Left lobe of liver (tissue), 2 donors: ENCODE measurements around the gene ZNF670. TPM values are rescaled to one million over a fixed set of nuclear protein-coding genes. Genes with fewer than 3 reads are reported as not detected.
A peak's percentile ranks its signal among the peaks of the same experiment; 100 is the strongest.

Source experiments
- ATAC-seq: fragments of 200-7000 bp; cut with Tn5 transposase; one replicate; pipeline ENCODE4 v1.9.1; 2020; ENCODE audit warnings: mild to moderate bottlenecking, moderate library complexity
- DNase-seq: peaks from one replicate; pipeline ENCODE4 v3.0.0-alpha.2; 2020; ENCODE audit warnings: low spot score
- total RNA-seq: library from RNA; stranded (reverse); gene quantifications from one replicate; pipeline ENCODE4 v1.2.1, GENCODE V29; 2021
- donor health status: DM: no; HTN: no; CAD: no; lungs with moderate emphysema.
- donor health status: DM: no; HTN: yes; CAD: no.

Gene ZNF670
- total RNA-seq, 1 donor from 2014 or later: 1.0 TPM

DNA sequence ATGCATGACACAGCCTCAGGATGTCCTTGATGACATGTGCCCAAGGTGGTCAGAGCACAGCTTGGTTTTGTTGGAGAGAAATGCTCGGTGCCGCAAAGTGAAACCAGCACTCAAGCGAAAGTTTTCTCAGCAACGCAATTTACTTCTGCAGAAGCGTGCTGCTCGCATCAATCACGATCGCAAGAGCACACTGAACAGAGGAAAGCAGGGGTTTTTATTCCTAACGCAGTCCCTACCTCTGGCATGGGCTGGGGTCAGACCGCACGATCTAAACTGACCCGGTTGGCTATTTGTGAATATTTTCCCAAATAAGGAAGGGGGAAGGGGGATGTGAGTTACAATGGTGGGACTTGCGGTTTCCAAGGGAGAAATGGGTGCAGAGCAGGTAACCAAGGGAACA is 26.4 kb upstream of the ZNF670 start:
- ATAC-seq (no peak), DNase-seq (no peak)

DNA sequence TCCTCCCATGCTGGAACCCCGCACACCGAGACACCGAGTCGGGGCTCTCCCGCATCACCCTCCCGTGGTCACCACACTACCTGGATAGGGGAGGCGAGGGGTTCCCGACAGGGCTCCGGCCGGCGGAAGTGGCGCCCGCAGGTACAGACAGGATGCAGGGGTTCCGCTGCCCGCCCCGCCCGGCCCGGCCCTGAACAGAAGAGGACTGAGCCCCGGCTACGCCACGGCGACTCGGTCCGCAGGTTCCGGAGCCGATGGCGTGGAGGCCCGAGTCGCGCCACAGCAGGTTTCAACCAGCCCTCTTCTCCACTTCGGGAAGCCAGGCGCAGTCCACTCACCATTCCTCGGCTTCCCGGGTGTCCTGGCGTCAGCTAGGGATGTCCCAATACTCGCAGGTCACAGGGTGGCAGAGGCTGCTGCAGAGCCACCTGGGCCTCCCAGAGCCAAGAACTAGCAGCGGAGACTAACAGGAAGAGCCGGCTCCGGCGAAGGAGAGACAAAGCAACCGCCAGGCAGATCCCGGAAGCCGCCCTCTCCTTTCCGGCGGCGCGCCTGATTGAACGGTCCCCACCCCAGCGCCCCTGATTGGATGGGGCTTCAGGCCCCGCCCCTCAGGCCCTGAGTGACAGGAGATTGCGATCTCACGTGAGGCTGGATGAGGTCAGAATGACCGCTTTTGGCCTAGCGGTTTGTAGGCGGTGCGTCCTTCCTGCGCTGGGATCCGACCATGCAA is 25.4 kb upstream of the ZNF670 start, which contains the start of gene ZNF669:
Gene ZNF669, minus strand, starts transcription at position 498 of the 733 bp plus-strand sequence. Its CDS starts 157 bp downstream, at position 341.
- DNase-seq (peak; percentile 97), ATAC-seq (peak; percentile 99)

DNA sequence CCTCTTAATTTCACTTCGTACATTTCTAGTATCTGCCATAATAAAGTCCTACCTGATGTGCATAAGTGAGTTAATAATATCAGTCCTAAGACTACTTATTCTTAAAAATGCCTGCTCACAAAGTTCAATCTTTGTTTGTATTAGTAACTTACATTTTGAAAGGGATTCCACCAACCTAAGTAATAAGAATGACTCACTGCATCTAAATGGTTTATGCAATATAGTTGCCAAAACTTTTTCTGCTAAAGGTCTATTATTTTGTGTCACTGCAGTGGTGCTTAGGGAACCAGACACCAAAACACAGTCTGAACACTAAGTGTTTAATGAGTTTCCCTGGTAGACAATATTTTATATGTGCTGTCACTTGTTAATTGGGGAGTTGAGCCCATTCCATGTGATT is 23.8 kb upstream of the ZNF670 start:
- ATAC-seq: no peak
- no peak for DNase-seq

DNA sequence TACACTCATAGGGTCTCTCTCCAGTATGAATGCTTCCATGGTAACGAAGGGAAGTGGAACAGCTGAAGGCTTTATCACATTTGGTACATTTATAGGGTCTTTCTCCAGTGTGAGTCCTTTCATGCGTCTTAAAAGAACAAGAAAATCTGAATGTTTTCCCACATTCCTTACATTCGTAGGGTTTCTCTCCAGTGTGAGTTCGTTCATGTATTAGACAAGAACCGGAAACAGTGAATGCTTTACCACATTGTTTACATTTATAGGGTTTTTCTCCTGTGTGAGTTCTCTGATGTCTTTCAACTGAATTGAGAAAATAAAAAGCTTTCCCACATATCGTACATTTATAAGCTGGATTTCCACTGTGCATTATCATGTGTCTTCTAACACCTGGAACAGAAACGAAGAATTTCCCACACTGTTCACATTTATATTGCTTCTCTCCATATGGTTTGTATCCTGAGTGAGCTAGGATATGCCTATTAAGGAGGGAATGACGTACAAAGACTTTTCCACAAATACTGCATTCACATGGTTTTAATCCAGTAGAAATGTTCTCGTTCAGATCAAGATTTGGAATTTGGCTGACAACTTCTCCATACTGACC is 22.2 kb upstream of the ZNF670 start:
- DNase-seq (no peak), ATAC-seq (no peak)

GRCh38 chr1:247096958-247097357 is 18.3 kb upstream of the ZNF670 start:
- DNase-seq: no peak
- ATAC-seq: no peak

GRCh38 chr1:247096544-247096943 is 17.9 kb upstream of the ZNF670 start:
- no peak for DNase-seq
- ATAC-seq: no peak

DNA sequence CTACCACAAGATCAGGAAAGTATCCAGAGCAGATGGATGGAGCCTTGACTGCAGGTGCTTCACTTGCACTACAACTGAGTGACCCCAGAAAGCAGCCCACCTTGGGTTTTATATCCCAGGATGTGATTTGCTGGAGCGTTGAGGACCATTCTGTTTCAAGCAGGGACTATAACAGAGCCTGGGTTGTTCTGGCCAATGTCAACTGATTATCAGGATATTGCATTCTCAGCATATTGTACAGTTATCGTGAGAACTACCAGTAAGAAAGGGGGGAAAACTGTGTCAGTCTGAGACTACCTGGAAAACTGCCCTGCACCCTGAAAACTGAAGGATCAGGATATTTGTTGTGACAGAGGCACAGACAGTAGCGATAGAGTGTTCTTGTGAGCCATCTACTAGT is 17.5 kb upstream of the ZNF670 start:
- DNase-seq (no peak), ATAC-seq (no peak)

DNA sequence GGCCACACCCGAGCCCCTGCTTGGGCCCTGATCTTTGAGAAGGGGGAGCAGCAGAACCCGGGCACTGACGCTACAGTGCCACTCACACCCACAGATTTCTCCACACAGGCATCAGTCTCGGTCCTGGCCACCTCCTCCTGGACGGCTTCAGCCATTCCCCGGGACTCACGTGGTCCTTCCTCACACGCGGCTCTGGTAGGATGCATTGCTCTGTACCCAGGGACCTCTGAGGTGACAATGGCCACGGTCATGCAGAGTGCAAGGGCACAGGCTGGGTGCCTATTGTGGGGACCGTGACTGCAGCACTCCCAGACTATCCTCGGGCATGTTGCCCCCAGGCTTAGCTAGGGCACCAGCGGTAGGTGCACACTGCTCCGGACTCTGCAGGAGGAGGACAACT is 11.8 kb upstream of the ZNF670 start:
- ATAC-seq: no peak
- no peak for DNase-seq

GRCh38 chr1:247089616-247090375 is 11.2 kb upstream of the ZNF670 start:
- ATAC-seq (no peak), DNase-seq (no peak)

DNA sequence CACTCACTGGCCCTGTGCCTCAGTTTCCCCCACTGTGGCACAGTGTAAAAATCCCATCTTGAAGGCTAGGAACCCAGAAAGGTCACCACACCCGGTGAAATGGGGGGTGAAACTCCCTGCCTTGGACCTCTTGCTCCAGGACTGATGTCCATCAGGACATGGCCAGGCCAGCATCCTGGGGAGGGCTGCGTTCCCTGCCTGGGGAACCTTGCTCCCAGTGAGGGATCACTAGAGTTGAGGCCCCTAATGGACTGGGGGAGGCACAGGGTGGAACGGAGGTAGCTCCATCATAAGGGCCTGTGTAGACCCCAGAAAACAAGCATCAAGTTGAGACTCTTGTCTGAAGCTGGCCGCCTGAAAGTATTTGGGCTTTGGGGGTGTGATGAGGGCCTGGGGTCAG is 10.4 kb upstream of the ZNF670 start:
- no peak for ATAC-seq

DNA sequence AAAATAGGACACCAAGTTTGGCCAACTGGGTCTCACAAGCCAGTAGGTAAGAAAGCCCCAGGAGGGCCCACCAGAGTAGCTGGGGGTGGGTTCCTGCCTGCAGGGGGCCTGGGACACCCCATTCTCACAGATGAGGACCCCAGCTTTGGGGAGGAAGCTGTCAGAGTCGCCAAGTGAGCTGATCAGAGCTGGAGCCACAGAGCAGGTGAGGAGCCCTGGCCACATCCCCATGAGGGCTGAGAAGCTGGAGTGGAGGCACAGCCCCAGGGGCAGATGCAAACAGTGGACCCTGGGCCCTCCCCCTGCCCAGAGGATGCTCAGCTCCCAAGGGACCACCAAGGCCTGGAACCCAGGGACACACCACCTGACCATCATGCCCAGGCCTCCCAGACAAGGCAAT is 8.6 kb upstream of the ZNF670 start:
- DNase-seq (no peak), ATAC-seq (no peak)

More for the DNA sequence above, 10.4 kb upstream of the ZNF670 start:
- no peak for DNase-seq

GRCh38 chr1:247085310-247085709 is 6.7 kb upstream of the ZNF670 start:
- ATAC-seq (no peak), DNase-seq (no peak)

DNA sequence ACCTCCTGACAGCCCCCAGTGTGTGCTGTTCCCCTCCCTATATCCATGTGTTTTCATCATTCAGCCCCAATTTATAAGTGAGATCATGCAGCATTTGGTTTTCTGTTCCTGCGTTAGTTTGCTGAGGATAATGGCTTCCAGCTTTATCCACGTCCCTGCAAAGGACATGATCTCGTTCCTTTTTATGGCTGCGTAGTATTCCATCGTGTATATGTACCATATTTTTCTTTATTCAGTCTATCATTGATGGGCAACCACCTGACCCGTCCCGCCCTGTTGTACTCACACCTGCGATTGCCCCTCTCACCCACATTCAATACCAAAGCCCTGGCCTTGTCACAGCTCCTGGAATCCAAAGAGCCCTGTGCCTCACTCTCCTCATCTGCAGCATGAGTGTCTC is 6.2 kb upstream of the ZNF670 start:
- ATAC-seq (no peak), DNase-seq (no peak)

GRCh38 chr1:247079141-247079874 is 697 bp upstream of the ZNF670 start:
- no peak for DNase-seq
- ATAC-seq: peak; percentile 20

GRCh38 chr1:247077876-247078257 is 744 bp downstream of the ZNF670 start:
- no peak for DNase-seq

DNA sequence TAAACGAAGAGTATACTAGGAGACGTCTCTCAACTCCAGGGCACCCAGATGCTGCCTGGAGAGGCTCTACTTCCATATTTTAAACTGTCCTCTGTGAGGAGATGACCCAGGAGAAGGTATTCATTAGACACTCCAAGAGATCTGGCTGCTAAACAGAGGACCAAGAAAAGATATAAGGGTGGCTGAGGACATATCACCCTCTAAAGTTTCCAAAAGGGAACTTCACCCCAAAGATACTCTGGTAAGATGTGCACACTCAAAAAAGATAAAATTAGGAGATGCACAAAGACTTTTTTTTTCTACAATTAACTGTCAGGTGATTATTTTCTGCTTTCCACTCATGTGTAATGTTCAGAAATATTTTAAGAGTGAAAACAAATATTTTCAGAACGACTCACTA is 1.4 kb downstream of the ZNF670 start:
- DNase-seq (no peak), ATAC-seq (no peak)

More at GRCh38 chr1:247077876-247078257, 744 bp downstream of the ZNF670 start:
- ATAC-seq: peak; percentile 3

GRCh38 chr1:247070645-247071044 is 8.0 kb downstream of the ZNF670 start:
- ATAC-seq (no peak), DNase-seq (no peak)

DNA sequence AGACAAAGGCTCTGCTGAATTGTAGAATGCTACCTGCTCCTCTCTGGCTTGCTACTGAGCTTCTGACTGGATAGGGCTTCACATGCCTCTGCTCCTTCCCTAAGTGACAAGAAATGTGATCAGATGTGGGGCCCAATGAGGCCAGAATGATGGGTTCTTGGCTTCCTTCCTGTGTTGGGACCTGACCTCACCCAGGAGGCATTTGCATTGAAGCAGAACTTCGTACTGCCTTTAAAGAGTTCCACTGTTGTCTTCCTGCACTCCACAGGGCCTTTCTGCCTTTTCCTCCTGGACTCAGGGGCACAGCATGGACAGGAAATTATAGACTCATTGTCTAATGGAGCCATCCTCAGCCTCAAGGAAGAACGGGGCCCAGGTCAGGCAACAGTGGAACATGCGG is 14.3 kb downstream of the ZNF670 start:
- ATAC-seq: no peak

GRCh38 chr1:247060771-247061170 is 17.8 kb downstream of the ZNF670 start:
- ATAC-seq (no peak), DNase-seq (no peak)

More for the DNA sequence above, 14.3 kb downstream of the ZNF670 start:
- no peak for DNase-seq

- no peak for ATAC-seq
- DNase-seq: no peak
Observed at GRCh38 chr1:247056071-247056470, 22.5 kb downstream of the ZNF670 start.

DNA sequence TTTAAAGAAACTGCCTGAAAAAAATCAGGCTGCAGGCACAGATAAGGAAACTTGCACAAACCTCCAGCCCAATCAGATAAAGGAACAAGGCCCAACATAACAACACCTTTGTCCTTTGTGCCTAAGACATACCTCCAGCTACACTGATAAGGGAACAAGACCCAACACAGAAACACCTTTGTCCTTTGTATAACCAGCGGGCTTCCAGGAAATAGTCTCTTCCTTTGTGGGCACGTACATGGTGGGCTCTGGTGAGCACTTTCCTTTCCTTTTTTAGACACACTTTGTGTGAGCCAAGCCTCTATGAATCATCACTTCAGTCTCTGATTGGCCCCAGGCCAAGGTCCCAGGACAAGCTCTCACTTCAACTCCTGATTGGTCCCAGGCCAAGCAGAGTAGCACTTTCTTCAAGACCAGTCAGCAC is 23.6 kb downstream of the ZNF670 start:
- DNase-seq (no peak), ATAC-seq (no peak)
